Nephron (organoid): ENCODE measurements around the gene LAMA2.
A peak's percentile ranks its signal among the peaks of the same experiment; 100 is the strongest.

Source experiments
- H3K27ac Mint-ChIP-seq, 3 experiments: 2 replicates each; pipeline ENCODE4 v1.8.0; 2020; ENCODE audit warnings: mixed read lengths in 3 of 3, mild to moderate bottlenecking in 2 of 3, moderate library complexity in 1 of 3
- H3K27me3 Mint-ChIP-seq: 2 replicates; pipeline ENCODE4 v1.8.0; 2021; ENCODE audit warnings: low read depth, mild to moderate bottlenecking, moderate library complexity, mixed read lengths
- H3K36me3 Mint-ChIP-seq: 2 replicates; pipeline ENCODE4 v1.8.0; 2020; ENCODE audit warnings: low read depth, mixed read lengths
- H3K4me1 Mint-ChIP-seq: 2 replicates; pipeline ENCODE4 v1.8.0; 2020; ENCODE audit warnings: mixed read lengths
- H3K4me3 Mint-ChIP-seq, 3 experiments: 2 replicates each; pipeline ENCODE4 v1.8.0; 2020; ENCODE audit warnings: mild to moderate bottlenecking in 3 of 3, mixed read lengths in 3 of 3, moderate library complexity in 2 of 3
- H3K9me3 Mint-ChIP-seq: 2 replicates; pipeline ENCODE4 v1.8.0; 2020; ENCODE audit warnings: mixed read lengths
- TF ChIP-seq, protein P1 (sequence below), 3 experiments: fragments of 200-600 bp; sonication (generic); IDR thresholded peaks; one replicate each; pipeline ENCODE4 v1.5.0; 2021; ENCODE audit warnings: antibody characterized with exemption in 3 of 3; ENCODE audit not compliant: unreplicated experiment in 3 of 3

LAMA2 gene

DNA sequence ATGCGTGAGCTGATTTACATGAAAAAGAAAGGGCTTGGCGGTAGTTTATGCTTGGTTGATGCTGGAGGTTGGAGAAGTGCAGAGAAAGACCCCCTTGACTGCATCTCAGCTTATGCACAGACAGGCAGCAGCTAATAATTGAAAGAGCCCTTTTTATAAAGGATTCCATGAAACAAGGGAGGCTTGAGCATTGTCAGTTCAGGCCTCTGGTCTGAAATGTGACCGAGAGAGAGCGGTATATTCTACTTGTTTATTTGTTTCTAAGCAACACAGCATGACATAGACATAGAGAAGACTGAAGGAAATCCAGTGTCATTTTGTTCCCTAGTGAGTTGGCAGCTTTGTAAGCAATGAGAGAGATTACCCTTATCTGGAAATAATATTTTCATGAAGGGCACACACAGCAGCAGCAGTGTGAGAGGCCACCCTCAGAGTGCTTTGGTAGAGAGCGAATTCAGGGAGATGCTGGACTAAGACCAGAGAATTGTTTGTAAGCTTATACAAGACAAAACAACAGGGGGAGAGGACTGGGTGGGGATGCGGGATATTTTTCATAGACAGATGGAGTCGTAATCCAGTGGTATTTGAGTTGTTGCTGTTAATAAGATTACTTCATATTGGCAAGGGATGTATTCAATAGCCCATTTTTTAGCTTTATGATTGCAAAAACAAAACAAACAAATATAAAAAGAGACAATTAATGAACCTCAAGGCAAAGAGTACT lies 34.6 kb upstream of the LAMA2 start:
- Mint-ChIP-seq H3K4me1 (no peaks in the 10 kb centered on the region), H3K27me3 (no peaks in the 10 kb centered on the region), H3K27ac (peak overlapping the region; percentile 12 to 57 (median 30)), H3K4me3 (no peak overlapping the region), H3K36me3 (no peaks in the 10 kb centered on the region), H3K9me3 (no peaks in the 10 kb centered on the region)
- TF ChIP-seq, protein P1, sequence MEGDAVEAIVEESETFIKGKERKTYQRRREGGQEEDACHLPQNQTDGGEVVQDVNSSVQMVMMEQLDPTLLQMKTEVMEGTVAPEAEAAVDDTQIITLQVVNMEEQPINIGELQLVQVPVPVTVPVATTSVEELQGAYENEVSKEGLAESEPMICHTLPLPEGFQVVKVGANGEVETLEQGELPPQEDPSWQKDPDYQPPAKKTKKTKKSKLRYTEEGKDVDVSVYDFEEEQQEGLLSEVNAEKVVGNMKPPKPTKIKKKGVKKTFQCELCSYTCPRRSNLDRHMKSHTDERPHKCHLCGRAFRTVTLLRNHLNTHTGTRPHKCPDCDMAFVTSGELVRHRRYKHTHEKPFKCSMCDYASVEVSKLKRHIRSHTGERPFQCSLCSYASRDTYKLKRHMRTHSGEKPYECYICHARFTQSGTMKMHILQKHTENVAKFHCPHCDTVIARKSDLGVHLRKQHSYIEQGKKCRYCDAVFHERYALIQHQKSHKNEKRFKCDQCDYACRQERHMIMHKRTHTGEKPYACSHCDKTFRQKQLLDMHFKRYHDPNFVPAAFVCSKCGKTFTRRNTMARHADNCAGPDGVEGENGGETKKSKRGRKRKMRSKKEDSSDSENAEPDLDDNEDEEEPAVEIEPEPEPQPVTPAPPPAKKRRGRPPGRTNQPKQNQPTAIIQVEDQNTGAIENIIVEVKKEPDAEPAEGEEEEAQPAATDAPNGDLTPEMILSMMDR (IDR thresholded peaks at IDR 0.05; ENCODE audit: unreplicated experiment in 3 of 3), result no peak

- no peaks in the 10 kb centered on the region for H3K36me3 Mint-ChIP-seq
- H3K4me1 Mint-ChIP-seq, result no peaks in the 10 kb centered on the region
- TF ChIP-seq, protein P1 (IDR thresholded peaks at IDR 0.05; ENCODE audit: unreplicated experiment in 3 of 3), result no peak
- H3K27ac Mint-ChIP-seq, result no peak overlapping the region
- H3K27me3 Mint-ChIP-seq, result no peaks in the 10 kb centered on the region
- no peak overlapping the region for H3K4me3 Mint-ChIP-seq
- peaks cover 4% of the 10 kb centered on the region for H3K9me3 Mint-ChIP-seq
Observed at GRCh38 chr6:128855581-128856085, 27.3 kb upstream of the LAMA2 start.

DNA sequence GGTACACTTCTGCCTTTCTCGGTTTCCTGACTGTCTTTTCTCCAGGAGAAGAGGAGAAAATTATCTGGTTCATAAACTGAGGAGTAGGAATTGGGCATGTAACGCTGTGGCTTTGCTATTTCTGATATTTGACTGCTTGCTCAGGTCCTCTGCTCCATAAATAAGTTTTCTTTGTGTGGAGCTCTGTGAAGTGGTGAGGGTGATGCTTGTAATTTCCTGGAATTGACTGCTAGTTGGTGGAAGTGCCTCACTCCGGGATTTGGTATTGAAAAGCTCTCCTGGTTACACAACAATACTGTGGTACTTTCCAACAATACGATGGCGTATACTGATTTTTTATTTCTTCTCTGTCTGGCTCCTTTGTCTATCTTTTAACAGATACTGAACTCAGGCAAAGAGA lies 25.1 kb upstream of the LAMA2 start:
- Mint-ChIP-seq H3K27ac (no peak overlapping the region), H3K4me1 (no peaks in the 10 kb centered on the region)
- TF ChIP-seq, protein P1 (IDR thresholded peaks at IDR 0.05; ENCODE audit: unreplicated experiment in 3 of 3), result no peak

DNA sequence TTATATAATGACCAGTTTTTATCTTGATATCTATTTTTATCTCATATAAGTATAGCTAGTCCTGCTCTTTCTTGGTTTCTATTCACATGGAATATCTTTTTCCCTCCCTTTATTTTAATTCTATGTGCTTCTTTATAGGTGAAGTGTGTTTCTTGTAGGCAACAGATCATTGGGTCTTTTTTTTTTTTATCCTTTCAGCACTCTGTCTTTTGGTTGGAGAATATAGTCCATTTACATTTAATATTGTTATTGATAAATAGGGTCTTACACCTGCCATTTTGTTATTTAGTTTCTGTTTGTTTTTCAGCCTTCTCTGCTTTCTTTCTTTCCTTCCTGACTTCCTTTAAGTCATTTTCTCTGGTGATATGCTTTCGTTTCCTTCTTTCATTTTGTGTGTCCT lies 22.2 kb upstream of the LAMA2 start:
- Mint-ChIP-seq H3K4me3 (no peak overlapping the region), H3K4me1 (no peaks in the 10 kb centered on the region), H3K27ac (no peak overlapping the region), H3K27me3 (no peaks in the 10 kb centered on the region), H3K36me3 (no peaks in the 10 kb centered on the region), H3K9me3 (peaks cover 23% of the 10 kb centered on the region)
- TF ChIP-seq, protein P1 (IDR thresholded peaks at IDR 0.05; ENCODE audit: unreplicated experiment in 3 of 3), result no peak

More for the DNA sequence above, 25.1 kb upstream of the LAMA2 start:
- Mint-ChIP-seq H3K27me3 (no peaks in the 10 kb centered on the region), H3K36me3 (no peaks in the 10 kb centered on the region), H3K4me3 (no peak overlapping the region), H3K9me3 (peaks cover 21% of the 10 kb centered on the region)

GRCh38 chr6:128863983-128864382 lies 19.0 kb upstream of the LAMA2 start:
- H3K27ac Mint-ChIP-seq, result no peak overlapping the region
- no peaks in the 10 kb centered on the region for H3K36me3 Mint-ChIP-seq
- H3K4me3 Mint-ChIP-seq, result no peak overlapping the region
- H3K9me3 Mint-ChIP-seq, result peaks cover 25% of the 10 kb centered on the region
- no peaks in the 10 kb centered on the region for H3K27me3 Mint-ChIP-seq
- H3K4me1 Mint-ChIP-seq, result no peaks in the 10 kb centered on the region
- TF ChIP-seq, protein P1 (IDR thresholded peaks at IDR 0.05; ENCODE audit: unreplicated experiment in 3 of 3), result no peak

GRCh38 chr6:128870746-128871145 lies 12.2 kb upstream of the LAMA2 start:
- no peaks in the 10 kb centered on the region for H3K27me3 Mint-ChIP-seq
- H3K4me3 Mint-ChIP-seq, result no peak overlapping the region
- H3K36me3 Mint-ChIP-seq, result no peaks in the 10 kb centered on the region
- H3K9me3 Mint-ChIP-seq, result peaks cover 11% of the 10 kb centered on the region
- no peak overlapping the region for H3K27ac Mint-ChIP-seq
- peaks cover 10% of the 10 kb centered on the region for H3K4me1 Mint-ChIP-seq
- TF ChIP-seq, protein P1 (IDR thresholded peaks at IDR 0.05; ENCODE audit: unreplicated experiment in 3 of 3), result no peak
